AG08395 (cell line): Measurements from ENCODE around the gene TFEB.
A peak's percentile ranks its signal among the peaks of the same experiment; 100 is the strongest.

ENCODE experiments used
- DNase-seq: peaks from one replicate; pipeline ENCODE4 v3.0.0; 2012; ENCODE audit warnings: mixed read lengths, low spot score

TFEB gene

DNA sequence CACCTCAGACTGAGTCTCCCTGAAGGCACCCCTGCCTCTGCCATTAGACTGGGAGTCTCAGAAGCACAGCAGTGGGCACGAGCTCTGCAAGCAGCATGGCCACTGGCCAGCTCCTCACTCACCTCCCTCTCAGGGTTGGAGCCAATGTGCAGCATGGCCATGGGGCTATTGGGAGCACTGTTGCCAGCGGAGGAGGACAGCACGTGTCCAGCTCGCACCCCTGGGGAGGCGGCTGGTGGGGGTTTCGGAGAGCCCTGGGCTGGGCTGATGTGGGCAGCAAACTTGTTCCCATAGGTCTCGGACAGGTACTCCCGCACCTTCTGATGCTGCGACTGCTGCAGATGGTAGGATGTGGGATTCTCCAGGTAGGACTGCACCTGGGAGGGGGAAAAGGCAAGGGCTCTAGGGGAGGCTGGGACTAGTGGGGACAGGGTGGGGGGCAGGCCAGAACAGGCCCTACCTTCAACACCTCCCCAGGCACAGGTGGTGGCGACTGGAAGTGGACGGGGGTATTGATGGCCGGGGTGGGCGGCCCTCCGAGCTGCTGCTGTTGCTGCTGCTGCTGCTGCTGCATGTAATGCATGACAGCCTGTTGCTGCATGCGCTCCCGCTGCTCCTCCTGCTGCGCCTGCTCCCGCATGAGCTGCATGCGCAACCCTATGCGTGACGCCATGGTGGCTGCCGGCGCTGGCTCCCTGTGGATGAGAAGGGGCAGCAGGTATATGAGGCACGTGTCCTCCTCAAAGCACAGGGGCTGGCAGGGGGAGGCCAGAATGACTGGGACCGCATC, 44.7 kb downstream of the TFEB start:
- no peak for DNase-seq

DNA sequence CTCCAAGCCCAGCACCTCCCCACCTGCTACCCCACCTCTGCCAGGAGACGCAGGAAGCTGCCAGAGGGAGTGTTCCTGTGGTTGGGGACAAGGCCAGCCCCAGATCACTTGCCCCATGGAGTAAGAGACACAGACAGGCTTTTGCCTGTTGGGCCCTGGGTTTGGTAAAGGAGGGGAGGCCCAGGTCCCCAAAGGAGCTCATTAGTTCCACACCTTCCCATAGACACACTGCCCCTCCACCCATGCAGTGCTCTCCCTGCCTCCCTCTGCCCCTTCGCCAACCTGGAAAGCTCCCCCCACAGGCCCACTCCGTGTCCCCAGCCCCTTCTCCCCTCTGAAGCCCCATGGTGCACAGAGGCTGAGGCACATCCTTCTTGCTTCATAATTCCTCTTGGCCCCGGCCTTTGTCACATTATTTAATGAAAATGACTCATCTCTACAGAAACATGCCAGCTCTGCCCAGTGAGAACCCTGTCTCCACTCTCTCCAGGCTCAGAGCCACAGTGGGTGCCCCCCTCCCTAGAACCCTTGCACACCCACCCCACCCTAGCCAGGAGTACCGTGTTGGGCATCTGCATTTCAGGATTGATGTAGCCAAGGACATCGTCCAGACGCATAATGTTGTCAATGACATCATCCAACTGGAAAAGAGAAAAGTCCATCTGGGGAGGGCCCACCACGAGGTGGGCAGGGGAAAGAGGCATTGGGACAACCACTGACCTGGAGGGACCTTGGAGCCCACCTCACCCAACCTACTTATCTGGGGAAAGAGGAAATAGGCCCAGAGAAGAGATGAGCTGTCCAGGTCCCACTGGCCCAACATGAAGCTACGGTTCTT, 46.0 kb downstream of the TFEB start:
- DNase-seq = peak; percentile 62

DNA sequence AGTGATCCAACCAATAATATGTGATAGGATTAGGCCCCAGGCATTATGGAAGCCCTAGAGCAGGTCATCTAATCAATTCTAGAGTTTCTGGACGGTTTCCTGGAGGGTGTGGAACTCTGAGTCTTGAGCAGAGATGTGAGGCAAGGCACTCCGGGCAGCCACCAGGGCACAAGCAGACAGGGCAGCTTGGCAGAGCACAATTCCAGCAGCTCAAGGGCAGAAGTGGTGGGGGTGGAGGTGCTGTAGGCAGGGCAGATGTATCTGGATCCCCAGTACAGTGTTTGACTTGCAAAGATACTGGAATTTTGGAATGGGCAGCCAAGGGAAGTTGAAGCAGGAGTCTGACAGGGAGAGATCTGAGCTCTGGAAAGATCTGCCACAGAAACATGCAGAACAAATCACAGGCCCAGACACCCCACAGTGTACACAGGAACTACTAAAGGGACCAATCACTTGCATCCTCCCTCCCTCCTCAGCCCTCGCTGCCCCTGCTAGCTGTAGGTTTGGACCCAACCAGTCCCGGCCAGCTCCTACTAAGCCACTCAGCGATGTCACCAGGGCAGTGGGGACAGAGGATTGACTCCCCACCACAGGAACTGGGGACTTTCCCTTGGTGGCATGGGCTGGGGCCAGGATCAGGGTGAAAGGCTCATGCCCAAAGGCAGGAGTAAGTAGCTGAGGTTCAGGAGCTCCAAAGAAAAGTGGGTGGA, 47.0 kb downstream of the TFEB start:
- DNase-seq = no peak

DNA sequence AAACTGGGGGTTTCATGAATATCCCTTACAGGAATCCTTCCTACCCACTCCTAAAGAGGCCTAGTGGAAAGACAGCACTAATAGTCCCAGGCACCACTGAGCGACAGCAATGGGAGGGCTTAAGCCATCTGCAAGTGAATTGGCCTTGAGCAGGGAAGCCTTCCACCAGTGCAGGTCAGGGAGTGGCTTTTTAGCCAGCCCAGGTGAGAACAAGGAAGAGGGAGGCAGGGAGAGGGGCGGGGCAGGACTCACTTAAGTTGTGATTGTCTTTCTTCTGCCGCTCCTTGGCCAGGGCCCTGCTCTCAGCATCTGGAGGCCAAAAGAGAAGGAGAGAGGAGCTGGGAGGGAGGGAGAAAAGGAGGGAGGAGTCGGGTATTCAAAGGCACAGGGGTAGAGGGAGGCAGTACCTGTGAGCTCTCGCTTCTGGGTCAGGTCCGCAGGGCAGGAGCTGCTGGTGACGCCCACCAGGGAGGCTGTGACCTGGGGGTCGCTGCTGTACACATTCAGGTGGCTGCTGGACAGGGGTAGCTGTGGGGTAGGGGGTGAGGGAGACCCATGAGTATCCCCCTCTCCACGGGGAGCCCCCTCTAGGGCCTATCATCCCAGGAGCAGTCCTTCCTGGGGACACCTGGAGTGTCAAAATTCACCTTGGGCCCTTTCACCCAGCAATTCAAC, 47.8 kb downstream of the TFEB start:
- DNase-seq = no peak

DNA sequence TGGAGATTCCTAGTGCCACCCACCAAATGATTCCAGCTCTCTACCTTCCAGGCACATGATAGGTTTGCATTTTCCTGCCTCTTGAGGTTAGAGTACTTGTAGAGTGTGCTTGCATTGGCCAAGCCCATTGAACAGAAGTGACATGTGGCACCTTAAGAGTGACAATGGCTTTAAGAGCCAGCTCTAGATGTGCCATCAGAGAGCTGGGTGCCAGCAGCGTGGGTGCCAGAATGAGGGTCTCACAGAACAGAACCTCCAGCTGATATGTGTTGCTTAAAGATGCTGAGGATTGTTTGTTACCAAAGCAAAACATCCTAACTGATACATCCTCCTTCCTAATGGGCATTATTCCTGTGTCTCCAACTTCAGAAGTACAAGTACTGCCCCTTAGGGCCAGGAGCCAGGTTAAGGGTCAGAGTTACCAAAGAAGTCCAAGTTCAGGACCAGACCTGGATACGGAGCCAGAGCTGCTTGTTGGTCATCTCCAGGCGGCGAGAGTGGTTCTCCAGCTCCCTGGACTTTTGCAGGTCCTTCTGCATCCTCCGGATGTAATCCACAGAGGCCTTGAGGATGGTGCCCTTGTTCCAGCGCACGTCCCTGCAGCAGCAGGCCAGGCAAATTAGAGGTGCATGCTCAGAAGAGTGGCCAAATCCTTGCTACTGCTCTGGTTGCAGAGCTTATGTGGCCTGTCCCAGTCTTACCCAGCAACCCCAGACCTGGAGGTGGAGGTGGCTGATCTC, 49.6 kb downstream of the TFEB start:
- DNase-seq = no peak

DNA sequence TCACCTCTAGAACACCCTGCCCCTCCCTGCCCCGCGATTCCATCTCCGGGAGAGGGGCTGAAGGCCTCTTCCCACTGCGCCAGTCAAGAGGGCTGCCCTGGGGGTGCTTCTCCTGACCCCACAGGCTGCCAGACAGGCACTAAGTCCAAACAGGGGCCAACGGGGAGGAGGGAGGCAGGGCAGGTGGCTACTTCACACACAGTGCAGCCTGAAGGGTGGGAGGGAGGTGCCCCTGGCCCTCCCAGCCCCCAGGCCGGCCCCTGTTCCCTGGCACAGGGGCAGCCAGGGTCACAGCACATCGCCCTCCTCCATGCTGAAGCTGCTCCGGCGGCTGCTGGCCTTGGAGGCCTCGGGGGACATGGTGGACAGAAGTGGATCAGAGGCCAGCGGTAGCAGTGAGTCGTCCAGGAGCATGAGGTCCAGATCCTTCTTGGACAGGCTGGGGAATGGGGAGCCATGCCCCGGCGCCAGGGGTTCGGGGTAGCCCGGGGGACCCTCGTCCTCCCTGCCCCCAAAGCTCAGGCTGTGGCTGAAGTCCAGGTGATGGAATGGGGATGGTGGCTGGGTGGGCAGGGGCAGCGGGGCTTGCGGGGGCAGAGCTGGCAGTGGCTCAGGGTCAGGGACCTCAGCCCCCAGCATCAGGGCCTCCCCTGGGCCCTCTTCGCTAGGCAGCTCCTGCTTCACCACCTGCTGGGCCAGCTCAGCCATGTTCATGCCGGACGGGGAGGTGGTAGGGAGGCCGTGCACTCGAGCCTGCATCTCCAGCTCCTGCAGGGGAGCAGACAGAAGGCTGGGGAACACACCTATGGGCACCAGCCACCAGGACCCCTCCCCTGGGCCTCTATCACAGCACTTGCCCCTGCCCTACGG, 50.9 kb downstream of the TFEB start:
- DNase-seq = no peak

DNA sequence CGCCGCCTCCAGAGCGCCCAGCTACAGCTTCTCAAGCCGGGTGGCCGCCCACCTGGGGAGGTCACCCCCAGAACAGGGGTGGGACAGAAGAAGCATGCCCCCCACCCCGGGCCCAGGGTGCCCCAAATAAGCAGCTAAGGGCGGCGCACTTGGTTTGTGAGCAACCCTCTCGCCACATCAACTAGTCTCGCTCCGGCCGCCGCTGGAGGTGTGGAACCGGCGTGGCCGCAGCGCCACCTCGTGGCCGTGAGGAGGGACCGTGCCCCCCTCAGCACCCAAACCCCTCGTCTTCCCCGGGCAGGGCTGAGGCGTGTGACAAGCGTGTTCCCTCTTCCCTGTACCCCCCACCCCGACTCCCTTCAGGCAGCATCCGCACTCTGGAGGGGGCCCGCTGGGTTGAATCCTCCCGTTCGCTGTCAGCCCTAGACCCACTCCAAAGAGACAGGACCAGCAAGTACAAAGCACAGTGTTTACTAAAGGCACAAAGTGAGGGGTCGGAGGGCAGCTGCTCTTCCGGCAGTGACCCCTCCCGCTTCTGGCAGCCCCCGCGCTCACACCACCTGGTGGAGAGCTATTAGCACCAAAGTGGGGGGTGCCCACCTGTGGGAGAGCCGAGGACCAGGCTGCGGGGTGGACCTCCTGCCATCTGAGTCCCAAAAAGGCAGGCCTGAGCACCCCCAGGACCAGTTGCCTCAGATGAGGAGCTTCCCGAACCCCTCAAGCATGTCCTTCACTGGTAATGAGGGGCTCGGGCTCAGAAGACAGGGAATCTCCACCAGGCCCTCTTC, 51.7 kb downstream of the TFEB start:
- DNase-seq = peak; percentile 78

DNA sequence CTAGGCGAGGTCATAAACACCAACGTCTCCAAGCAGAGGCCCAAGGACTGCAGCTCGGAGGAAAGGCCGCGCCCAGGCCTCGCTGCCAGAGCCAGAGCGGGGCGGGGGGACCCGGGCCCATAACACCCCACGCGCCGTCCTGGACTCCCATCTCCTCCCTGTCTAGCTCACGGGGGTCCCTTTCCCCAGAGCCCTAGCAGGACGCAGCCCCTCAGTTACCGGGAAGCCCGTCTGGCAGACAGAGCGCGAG, 52.2 kb downstream of the TFEB start:
- DNase-seq = no peak

DNA sequence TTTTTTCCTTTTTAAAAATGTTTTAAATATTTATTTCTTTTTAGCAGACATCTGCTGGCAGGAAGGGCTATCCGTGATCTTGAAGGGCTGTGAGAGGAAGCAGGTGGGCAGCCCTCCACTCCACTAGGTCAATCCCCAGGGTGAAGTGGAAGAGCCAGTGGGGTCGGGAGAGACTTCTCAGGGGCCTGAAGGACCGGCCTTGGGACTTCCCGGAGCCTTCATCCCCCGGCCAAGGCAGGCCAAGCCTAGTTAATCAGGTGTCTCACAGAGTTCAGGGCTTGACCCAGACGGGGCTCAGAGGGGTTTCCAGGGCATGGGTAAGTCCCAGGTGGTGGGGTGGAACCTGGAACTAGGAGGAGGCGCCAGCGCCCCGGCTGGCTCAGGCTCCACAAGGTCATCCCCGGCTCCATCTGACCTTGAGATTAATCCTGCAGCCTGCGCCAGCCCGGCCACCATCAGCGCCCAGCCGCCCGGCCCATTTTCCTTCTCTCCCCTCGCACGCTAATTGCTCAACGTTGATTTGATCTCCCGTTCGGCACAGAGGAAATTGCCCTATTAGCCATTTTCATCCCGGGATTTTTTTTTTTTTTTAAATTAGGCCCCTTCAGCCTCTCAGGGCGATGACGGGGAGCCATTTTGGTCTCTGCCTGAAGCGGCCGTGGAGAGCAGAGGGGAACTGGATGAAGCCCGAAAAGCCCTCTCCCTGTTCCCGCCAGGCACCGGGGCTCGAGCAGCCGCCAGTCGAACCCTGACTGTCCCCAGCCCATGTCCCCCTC, 52.7 kb downstream of the TFEB start:
- no peak for DNase-seq

DNA sequence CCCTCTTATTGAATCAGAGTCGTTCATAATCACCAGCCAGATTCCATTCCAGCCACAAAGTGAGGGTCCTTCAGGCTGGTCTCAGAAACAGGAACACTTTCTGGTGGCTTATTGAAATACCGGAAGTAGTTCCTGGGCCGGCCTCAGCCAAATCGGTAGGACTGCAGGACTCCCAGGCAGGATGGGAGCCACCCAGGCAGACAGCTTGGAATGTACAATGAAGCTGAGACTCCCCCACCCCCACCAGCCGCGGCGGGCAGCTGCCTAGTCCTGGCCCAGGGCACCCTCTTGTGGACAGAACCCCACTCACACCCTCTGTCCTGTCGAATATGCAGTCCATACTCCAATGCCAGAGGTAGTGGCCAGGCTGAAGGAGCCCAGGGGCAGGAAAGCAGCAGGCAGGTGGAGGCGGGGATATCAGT, 53.3 kb downstream of the TFEB start:
- peak; percentile 96 for DNase-seq

DNA sequence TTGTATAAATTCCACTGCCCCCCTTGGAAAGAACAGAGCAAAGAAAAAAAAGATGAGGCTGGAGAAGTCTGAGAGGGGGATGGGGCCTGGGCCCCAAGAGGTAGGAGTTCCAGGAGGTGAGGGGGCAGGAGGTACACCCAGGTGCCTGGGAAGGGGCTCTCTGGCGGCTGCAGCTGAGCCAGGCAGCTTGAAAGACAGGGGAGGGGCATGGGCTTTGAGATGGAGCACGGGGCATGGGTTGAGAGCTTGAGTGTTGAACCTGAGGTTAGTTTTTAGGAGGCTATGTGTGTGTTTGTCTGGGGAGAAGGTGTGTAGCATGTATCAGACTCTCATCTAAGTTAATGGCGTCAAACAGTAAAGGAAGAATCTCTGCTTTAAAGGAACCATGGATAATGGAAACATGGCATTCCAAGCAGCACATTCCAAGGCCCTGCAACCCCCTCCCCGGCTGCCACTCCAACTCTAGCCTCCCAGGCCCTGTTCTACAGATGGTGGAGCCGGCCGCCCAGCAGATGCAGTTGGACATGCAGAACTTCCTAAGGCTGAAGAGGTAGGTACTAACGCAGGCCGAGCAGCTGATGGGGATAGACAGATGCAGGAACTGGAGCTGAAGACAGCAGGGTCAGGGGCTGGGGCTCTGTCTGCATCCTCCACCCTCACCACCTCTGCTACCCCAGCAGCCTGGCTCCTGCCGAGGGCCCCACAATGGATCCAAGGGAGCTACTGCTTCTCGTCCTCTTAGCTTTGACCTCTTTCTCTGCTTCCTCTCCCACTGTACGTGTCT, 55.0 kb downstream of the TFEB start:
- no peak for DNase-seq

DNA sequence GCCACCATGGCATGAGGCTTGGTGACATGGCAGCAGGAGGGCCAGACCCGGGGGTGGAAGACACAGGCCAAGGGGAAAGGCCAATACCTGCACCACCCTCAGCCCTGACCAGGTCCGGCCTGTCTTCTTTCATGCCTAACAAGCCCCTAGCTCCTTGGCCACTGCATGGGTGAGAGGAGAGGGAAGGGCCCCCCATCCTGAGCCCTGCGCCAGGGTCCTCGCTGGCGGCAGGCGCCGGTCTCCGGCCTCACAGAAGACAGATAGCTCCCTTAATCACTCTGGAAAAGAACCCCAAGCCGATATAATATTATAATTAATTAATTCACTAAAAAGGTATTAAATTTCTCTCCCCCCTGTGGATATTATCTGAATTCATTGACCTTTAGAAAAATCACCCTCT, 55.7 kb downstream of the TFEB start:
- DNase-seq = no peak

DNA sequence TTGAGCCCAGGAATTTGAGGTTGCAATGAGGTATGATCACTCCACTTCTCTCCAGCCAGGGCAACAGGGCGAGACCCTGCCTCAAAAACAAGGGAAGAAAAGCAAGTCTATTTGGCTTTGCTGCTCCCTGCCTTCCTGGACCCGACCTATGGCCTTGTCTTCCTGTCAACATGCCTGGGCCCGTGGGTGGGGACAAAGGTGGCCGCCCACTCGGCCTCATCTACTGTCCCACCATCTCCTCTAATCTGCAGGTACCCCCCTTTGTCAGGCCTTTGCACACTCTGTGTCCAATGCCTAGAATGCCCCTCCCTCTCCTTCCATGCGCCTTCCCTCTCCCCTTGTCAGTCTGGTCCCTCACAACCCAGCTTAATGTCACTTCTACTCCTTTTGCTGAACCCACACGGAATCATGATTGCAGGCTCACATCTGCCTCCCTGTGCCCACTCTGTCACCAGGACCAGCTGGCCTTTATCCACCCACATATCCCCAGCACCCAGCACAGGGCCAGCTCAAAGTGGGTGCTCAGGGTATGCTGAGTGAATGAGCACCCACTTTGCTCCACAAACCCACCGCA, 56.8 kb downstream of the TFEB start:
- no peak for DNase-seq

DNA sequence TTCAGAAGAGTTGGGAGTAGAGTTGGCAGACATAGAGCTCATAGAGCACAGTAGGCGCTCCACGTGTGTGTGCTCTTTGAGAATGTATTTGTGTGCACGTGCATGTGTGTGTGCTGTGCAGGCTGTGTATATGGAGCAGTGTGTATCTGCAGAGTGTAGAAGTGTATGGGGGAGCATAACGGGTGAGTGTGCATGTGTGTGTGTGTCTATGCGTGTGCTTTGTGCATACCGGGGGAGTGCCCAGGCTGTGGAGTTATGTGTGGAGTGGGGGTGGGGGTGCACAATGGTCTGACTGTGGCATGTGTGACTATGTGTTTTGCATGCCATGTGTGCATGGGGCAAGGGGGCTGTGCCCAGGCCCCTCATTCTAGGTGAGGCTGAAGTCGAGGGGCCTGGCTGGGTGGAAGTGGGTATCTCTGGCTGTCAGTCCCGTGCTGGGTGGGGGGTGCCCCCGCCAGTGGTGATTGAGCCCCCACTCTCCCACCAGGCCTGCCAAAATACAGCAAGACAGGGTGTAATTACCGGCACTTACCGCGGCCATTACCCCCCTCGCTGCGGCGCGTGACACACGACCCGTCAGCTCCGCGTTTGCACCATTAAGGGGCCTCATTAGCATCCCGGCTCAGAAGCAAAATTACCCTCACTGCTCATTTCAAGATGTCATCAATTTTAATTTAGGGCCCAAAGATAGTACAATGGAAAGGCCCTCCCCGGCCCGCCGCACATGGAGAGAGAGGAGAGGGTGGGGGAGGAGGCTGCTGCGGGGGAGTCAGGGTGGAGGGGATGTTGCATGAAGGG, 58.1 kb downstream of the TFEB start:
- no peak for DNase-seq

DNA sequence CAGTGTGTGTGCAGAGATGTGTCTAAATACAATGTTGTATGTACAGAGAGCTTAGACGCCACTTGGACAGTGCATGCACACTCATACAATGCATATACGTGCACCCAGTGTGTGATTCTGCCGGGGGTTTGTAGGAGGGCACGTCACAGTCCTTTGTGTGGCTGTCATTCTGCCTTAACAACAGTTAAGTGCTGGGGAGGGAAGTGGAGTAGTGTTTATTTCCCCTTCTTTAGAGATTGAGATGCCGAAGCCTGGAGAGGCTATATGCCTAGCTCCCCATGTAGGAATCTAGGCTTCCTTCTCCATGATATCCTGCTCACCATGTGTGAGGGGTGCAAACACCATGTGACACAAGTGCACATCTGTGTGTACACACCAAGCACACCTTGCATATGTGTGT, 59.0 kb downstream of the TFEB start:
- DNase-seq = no peak

DNA sequence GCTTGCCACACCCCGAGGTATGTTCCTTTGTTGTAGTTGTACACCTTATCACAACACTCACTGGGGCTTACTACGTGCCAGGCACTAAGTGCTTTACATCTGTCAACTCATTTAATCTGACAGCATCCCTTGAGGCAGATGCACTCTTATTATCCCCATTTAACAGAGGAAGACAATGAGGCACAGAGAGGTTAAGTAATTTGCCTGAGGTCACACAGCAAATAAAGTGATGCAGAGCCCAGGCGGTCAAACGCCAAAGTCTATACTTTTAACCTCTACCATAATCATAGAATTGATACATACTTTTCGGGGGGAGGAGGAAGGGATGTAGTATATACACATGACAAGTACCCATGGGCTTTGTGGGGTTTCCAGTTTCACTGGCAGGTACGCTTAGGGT, 59.4 kb downstream of the TFEB start:
- DNase-seq = no peak

DNA sequence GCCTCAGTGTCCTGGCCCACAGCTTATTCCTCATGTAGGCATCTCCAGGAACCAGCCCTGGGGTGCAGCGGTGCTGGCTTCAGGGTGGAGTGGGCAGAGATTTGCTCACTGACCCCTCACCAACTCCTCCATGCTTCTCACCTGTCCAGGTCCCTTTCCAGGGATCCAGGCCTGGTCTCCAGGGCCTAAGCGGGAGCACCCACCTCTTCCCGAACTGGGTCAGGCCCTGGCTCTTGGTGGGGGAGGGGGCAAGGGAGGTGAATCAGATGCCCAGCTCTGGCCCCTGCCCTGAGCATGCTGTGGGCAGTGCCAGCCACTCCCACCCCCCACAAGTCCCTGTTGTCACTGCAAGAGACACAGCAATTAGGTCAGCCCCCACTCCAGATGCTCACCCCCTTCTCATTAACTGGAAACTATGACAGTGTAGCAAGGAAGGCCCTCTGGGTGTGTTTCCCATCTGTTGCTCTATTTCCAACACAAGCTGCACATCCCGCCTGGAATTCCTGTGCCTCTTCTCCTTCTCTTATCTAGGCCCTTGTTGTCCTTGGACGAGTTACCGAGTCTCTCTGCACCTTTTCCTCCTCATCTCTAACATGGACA, 60.1 kb downstream of the TFEB start:
- no peak for DNase-seq
